Ishikawa (cell line): ENCODE measurements around the gene SETD1B.

Experiments
- CEBPB ChIP-seq: IDR thresholded peaks from 2 replicates; pipeline ENCODE4 v1.6.1; 2012
- CREB1 ChIP-seq: IDR thresholded peaks from 2 replicates; pipeline ENCODE4 v1.6.1; 2012; ENCODE audit warnings: low read depth
- EGR1 ChIP-seq: IDR thresholded peaks from 2 replicates; pipeline ENCODE4 v1.6.1; 2012
- EP300 ChIP-seq: IDR thresholded peaks from 2 replicates; pipeline ENCODE4 v1.6.1; 2012; ENCODE audit warnings: borderline replicate concordance
- FOXM1 ChIP-seq: IDR thresholded peaks from 2 replicates; pipeline ENCODE4 v1.6.1; 2012; ENCODE audit warnings: low read depth, borderline replicate concordance
- MAX ChIP-seq: IDR thresholded peaks from 2 replicates; pipeline ENCODE4 v1.6.1; 2012
- NFIC ChIP-seq: IDR thresholded peaks from 2 replicates; pipeline ENCODE4 v1.6.1; 2012
- RAD21 ChIP-seq: IDR thresholded peaks from 2 replicates; pipeline ENCODE4 v1.6.1; 2012; ENCODE audit warnings: low read depth
- TAF1 ChIP-seq: IDR thresholded peaks from 2 replicates; pipeline ENCODE4 v1.6.1; 2012; ENCODE audit warnings: low read depth, mild to moderate bottlenecking
- TCF12 ChIP-seq: IDR thresholded peaks from 2 replicates; pipeline ENCODE4 v1.6.1; 2012; ENCODE audit warnings: low read depth
- TEAD4 ChIP-seq: IDR thresholded peaks from 2 replicates; pipeline ENCODE4 v1.6.1; 2012
- YY1 ChIP-seq: IDR thresholded peaks from 2 replicates; pipeline ENCODE4 v1.6.1; 2012; ENCODE audit warnings: low read depth
- ZBTB7A ChIP-seq: IDR thresholded peaks from 2 replicates; pipeline ENCODE4 v1.6.1; 2012; ENCODE audit warnings: low read depth
- TF ChIP-seq, protein P1 (sequence below): IDR thresholded peaks from 2 replicates; pipeline ENCODE4 v1.6.1; 2012; ENCODE audit warnings: low read depth, mild to moderate bottlenecking
- TF ChIP-seq, protein P2 (sequence below): IDR thresholded peaks from 2 replicates; pipeline ENCODE4 v1.6.1; 2012

Gene SETD1B

GRCh38 chr12:121807642-121808347 lies 4.0 kb downstream of the SETD1B start:
- TF ChIP-seq EGR1 (no peak), MAX (no peak), CREB1 (no peak), TCF12 (no peak)
- TF ChIP-seq, protein P1, sequence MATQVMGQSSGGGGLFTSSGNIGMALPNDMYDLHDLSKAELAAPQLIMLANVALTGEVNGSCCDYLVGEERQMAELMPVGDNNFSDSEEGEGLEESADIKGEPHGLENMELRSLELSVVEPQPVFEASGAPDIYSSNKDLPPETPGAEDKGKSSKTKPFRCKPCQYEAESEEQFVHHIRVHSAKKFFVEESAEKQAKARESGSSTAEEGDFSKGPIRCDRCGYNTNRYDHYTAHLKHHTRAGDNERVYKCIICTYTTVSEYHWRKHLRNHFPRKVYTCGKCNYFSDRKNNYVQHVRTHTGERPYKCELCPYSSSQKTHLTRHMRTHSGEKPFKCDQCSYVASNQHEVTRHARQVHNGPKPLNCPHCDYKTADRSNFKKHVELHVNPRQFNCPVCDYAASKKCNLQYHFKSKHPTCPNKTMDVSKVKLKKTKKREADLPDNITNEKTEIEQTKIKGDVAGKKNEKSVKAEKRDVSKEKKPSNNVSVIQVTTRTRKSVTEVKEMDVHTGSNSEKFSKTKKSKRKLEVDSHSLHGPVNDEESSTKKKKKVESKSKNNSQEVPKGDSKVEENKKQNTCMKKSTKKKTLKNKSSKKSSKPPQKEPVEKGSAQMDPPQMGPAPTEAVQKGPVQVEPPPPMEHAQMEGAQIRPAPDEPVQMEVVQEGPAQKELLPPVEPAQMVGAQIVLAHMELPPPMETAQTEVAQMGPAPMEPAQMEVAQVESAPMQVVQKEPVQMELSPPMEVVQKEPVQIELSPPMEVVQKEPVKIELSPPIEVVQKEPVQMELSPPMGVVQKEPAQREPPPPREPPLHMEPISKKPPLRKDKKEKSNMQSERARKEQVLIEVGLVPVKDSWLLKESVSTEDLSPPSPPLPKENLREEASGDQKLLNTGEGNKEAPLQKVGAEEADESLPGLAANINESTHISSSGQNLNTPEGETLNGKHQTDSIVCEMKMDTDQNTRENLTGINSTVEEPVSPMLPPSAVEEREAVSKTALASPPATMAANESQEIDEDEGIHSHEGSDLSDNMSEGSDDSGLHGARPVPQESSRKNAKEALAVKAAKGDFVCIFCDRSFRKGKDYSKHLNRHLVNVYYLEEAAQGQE: no peak

GRCh38 chr12:121808623-121809022 lies 4.8 kb downstream of the SETD1B start:
- TF ChIP-seq CREB1 (no peak), CEBPB (no peak), FOXM1 (no peak)
- TF ChIP-seq, protein P2, sequence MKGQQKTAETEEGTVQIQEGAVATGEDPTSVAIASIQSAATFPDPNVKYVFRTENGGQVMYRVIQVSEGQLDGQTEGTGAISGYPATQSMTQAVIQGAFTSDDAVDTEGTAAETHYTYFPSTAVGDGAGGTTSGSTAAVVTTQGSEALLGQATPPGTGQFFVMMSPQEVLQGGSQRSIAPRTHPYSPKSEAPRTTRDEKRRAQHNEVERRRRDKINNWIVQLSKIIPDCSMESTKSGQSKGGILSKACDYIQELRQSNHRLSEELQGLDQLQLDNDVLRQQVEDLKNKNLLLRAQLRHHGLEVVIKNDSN: no peak

DNA sequence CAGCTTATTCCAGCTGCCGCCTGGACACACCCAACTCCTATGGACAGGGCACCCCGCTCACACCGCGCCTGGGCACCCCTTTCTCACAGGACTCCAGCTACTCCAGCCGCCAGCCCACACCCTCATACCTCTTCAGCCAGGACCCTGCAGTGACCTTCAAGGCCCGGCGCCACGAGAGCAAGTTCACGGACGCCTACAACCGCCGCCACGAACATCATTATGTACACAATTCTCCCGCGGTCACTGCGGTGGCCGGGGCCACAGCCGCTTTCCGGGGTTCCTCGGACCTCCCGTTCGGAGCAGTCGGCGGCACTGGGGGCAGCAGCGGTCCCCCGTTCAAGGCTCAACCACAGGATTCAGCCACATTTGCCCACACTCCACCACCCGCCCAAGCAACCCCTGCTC lies 5.9 kb downstream of the SETD1B start:
- TF ChIP-seq EP300 (no peak), CEBPB (no peak), EGR1 (no peak)
- TF ChIP-seq, protein P1: no peak

GRCh38 chr12:121810234-121810817 lies 6.5 kb downstream of the SETD1B start:
- TF ChIP-seq ZBTB7A: no peak
- no peak for TF ChIP-seq NFIC
- no peak for TF ChIP-seq EP300
- TF ChIP-seq EGR1: no peak
- no peak for TF ChIP-seq YY1
- no peak for TF ChIP-seq CREB1

DNA sequence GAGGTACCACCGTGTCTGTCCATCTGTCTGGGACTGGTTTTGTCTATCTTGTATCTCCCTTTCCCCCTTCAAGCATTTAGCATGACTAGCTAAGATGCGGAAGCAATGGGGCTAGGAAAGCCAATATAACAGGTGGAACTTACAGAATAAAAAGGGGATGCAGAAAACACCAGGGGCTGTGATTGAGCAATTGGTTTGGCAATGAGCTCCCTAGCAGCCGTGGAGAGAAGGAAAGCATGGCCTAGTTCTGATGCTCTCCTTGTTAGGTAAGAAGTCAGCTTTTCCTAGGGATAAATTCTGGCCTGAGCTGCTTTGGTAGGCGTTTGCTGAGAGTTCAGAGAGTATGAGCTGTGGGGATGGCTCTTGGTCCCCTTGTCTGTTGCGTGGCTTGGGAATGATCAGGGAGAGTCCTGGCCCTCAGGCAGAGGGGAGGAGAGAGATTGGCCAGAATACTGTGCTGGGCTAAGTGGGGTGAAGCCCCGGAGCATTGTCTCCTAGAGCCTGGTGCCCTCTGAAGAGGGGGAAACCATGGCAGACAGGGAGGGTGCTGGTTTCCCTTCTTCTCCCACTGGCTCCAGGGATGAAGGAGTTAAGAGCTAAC lies 7.1 kb downstream of the SETD1B start:
- TF ChIP-seq CREB1 (no peak), EP300 (no peak), ZBTB7A (no peak), FOXM1 (no peak), TAF1 (no peak), TEAD4 (no peak), TCF12 (no peak), CEBPB (no peak), YY1 (no peak), NFIC (no peak)
- TF ChIP-seq, protein P2: no peak

- TF ChIP-seq, protein P2: no peak
- TF ChIP-seq MAX: no peak
- TF ChIP-seq FOXM1: no peak
- TF ChIP-seq, protein P1: no peak
- peak; percentile 34; the same call in 1 of the 2 replicates for TF ChIP-seq EP300
- TF ChIP-seq TCF12: peak; percentile 15; the same call in 1 of the 2 replicates
- TF ChIP-seq RAD21: peak; percentile 60; the same call in 1 of the 2 replicates
- TF ChIP-seq CEBPB: no peak
- no peak for TF ChIP-seq NFIC
- no peak for TF ChIP-seq TAF1
- TF ChIP-seq EGR1: no peak
- TF ChIP-seq CREB1: no peak
- TF ChIP-seq ZBTB7A: peak; percentile 70; the same call in 1 of the 2 replicates
- no peak for TF ChIP-seq YY1
- TF ChIP-seq TEAD4: no peak
Measured at GRCh38 chr12:121811434-121812319, 7.9 kb downstream of the SETD1B start.
